Activated B cell treated with CpG ODN at 0.5 μM for 24 hours (primary cell): ENCODE measurements around the gene KLHL11. TPM values are rescaled to one million over a fixed set of nuclear protein-coding genes. Genes with fewer than 3 reads are reported as not detected.

Experiments used
- ATAC-seq: fragments of 200-7000 bp; cut with Tn5 transposase; one replicate; pipeline ENCODE4 v1.10.0; 2021; ENCODE audit warnings: low read depth, mild to moderate bottlenecking, moderate library complexity
- CTCF ChIA-PET: fragments of 350-600 bp; sonication (Branson Sonifier 250); formaldehyde crosslinking; loops from one replicate; lab custom pipeline; 2021; ENCODE audit warnings: antibody characterized with exemption; lab: Charles Lee
- POLR2A ChIA-PET: fragments of 350-600 bp; sonication (Branson Sonifier 250); formaldehyde crosslinking; loops from one replicate; lab custom pipeline; 2021; ENCODE audit warnings: antibody characterized with exemption; lab: Charles Lee
- DNase-seq: peaks from one replicate; pipeline ENCODE4 v3.0.0; 2022
- H3K27ac Mint-ChIP-seq: one replicate; pipeline ENCODE4 v1.8.0; 2020; ENCODE audit warnings: mixed read lengths
- H3K27me3 Mint-ChIP-seq: one replicate; pipeline ENCODE4 v1.8.0; 2021; ENCODE audit warnings: mixed read lengths
- H3K36me3 Mint-ChIP-seq: one replicate; pipeline ENCODE4 v1.8.0; 2021; ENCODE audit warnings: low read depth, mixed read lengths
- H3K4me1 Mint-ChIP-seq: one replicate; pipeline ENCODE4 v1.8.0; 2021; ENCODE audit warnings: mixed read lengths
- H3K4me3 Mint-ChIP-seq: one replicate; pipeline ENCODE4 v1.8.0; 2020; ENCODE audit warnings: mild to moderate bottlenecking, mixed read lengths
- H3K9me3 Mint-ChIP-seq: one replicate; pipeline ENCODE4 v1.8.0; 2020; ENCODE audit warnings: mixed read lengths
- CTCF ChIP-seq: fragments of 200-600 bp; IDR thresholded peaks from one replicate; pipeline ENCODE4 v1.8.0; 2022; ENCODE audit warnings: antibody characterized with exemption, mild to moderate bottlenecking
- intact Hi-C: fragments of 100-400 bp; cut with micrococcal nuclease; formaldehyde crosslinking; loops from one replicate; pipeline ENCODE4 v1.15.1; 2024
- total RNA-seq: library from RNA; stranded (reverse); gene quantifications from 2 replicates; pipeline ENCODE4 v1.2.3, GENCODE V29; 2022

The KLHL11 gene
- total RNA-seq, 1 donor from 2014 or later: 17.3 TPM

GRCh38 chr17:41806685-41807445 is 58.4 kb downstream of the KLHL11 start:
- Mint-ChIP-seq H3K9me3 (no peaks in the 10 kb centered on the region), H3K27ac (no peak overlapping the region), H3K4me3 (no peak overlapping the region), H3K36me3 (no peaks in the 10 kb centered on the region), H3K4me1 (peaks cover 10% of the 10 kb centered on the region), H3K27me3 (peaks cover 3% of the 10 kb centered on the region)
- ChIA-PET CTCF (no interaction called here), POLR2A (interaction anchor here (0.6 kb wide), 1 partner anchor 121 kb away, joined by 3 read pairs; no protein-coding TSS in a partner anchor)
- DNase-seq (no peak), ATAC-seq (no peak)
- intact Hi-C loops: no loop called here
- TF ChIP-seq CTCF: no peak

Other genes with a start within 250 kb of the KLHL11 start
- not detected in 2 replicates for gene KRT17, start 240.8 kb downstream of the KLHL11 start, total RNA-seq
- 843 and 900 TPM in 2 replicates for gene EIF1, start 176.5 kb downstream of the KLHL11 start, total RNA-seq
- not detected in 2 replicates for gene GAST, start 153.1 kb downstream of the KLHL11 start, total RNA-seq
- gene HAP1, start 130.8 kb downstream of the KLHL11 start, total RNA-seq: 0.10 and 0.11 TPM in 2 replicates
- 27.3 and 31.1 TPM in 2 replicates for gene JUP, start 78.7 kb downstream of the KLHL11 start, total RNA-seq
- 0.76 and 1.9 TPM in 2 replicates for gene P3H4, start 53.5 kb downstream of the KLHL11 start, total RNA-seq
- 0.54 and 0.86 TPM in 2 replicates for gene FKBP10, start 52.4 kb downstream of the KLHL11 start, total RNA-seq
- 38.7 and 41.0 TPM in 2 replicates for gene NT5C3B, start 29.2 kb downstream of the KLHL11 start, total RNA-seq
- gene KLHL10, start 27.6 kb downstream of the KLHL11 start, total RNA-seq: not detected in 2 replicates
- 133 and 143 TPM in 2 replicates for gene ACLY, start 53.5 kb upstream of the KLHL11 start, total RNA-seq
- gene ODAD4, start 65.2 kb upstream of the KLHL11 start, total RNA-seq: 0.56 and 1.1 TPM in 2 replicates
- gene CNP, start 101.4 kb upstream of the KLHL11 start, total RNA-seq: 47.2 and 48.0 TPM in 2 replicates
- gene DNAJC7, start 152.0 kb upstream of the KLHL11 start, total RNA-seq: 130 and 152 TPM in 2 replicates
- 23.9 and 25.8 TPM in 2 replicates for gene NKIRAS2, start 154.7 kb upstream of the KLHL11 start, total RNA-seq
- gene C17orf113, start 185.2 kb upstream of the KLHL11 start, total RNA-seq: 3.1 and 4.5 TPM in 2 replicates
- gene ZNF385C, start 233.1 kb upstream of the KLHL11 start, total RNA-seq: 16.7 and 17.0 TPM in 2 replicates
- gene DHX58, start 247.3 kb upstream of the KLHL11 start, total RNA-seq: 21.9 and 22.4 TPM in 2 replicates